ENCODE results near the gene HEXIM1.

DNA sequence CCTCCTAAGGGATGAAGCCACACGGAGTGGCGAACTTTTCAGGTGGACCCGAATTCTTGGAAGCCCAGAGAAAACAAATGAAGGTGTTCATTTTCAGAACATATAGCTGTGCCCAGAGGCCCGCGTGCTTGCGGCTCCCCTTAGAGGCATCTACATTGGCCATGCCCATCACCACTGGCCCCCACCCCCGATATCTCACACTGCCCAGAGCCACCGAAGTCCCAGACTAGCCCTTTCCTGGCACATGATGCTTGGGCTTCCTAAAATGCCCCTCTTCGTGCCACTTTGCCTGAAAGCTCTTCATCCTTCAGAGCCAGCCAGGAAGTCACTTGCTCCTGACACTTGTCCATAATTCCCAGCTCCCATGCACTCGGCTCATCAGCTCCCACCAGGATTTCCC lies 2.1 kb upstream of the HEXIM1 start:
- TF ChIP-seq, protein P1, sequence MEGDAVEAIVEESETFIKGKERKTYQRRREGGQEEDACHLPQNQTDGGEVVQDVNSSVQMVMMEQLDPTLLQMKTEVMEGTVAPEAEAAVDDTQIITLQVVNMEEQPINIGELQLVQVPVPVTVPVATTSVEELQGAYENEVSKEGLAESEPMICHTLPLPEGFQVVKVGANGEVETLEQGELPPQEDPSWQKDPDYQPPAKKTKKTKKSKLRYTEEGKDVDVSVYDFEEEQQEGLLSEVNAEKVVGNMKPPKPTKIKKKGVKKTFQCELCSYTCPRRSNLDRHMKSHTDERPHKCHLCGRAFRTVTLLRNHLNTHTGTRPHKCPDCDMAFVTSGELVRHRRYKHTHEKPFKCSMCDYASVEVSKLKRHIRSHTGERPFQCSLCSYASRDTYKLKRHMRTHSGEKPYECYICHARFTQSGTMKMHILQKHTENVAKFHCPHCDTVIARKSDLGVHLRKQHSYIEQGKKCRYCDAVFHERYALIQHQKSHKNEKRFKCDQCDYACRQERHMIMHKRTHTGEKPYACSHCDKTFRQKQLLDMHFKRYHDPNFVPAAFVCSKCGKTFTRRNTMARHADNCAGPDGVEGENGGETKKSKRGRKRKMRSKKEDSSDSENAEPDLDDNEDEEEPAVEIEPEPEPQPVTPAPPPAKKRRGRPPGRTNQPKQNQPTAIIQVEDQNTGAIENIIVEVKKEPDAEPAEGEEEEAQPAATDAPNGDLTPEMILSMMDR (IDR thresholded peaks at IDR 0.05) = no peak
- no peak for TF ChIP-seq ZFX (IDR thresholded peaks at IDR 0.05; ENCODE audit: borderline replicate concordance)

All from 22Rv1 (cell line).